ENCODE measurements around the gene DCBLD1. TPM values are rescaled to one million over a fixed set of nuclear protein-coding genes. Genes with fewer than 3 reads are reported as not detected.

The DCBLD1 gene
- polyA plus RNA-seq, 3 donors = 2.9 to 3.3 (median 3.1) TPM

GRCh38 chr6:117521791-117522502, 39.5 kb downstream of the DCBLD1 start:
- no peak overlapping the region for H2AFZ ChIP-seq (ENCODE audit: insufficient read depth, low read depth, low read length, poor library complexity, severe bottlenecking)
- H3K36me3 ChIP-seq (replicated peaks in 1 of 2; ENCODE audit: control insufficient read depth in 1 of 2, insufficient read depth in 2 of 2, low read length in 2 of 2) = no peaks in the 10 kb centered on the region
- no peak overlapping the region for H3K4me3 Mint-ChIP-seq
- no peak for DNase-seq
- H3K27me3 Mint-ChIP-seq (ENCODE audit: low read depth in 3 of 3) = peaks cover 0 to 3% (median 1%) of the 10 kb centered on the region in 3 donors
- H3K9me3 ChIP-seq (replicated peaks in 1 of 2; ENCODE audit: control insufficient read depth in 1 of 2, insufficient read depth in 1 of 2, low read length in 2 of 2) = no peaks in the 10 kb centered on the region
- TF ChIP-seq CTCF (IDR thresholded peaks at IDR 0.05) = no peak
- intact Hi-C loops (cut with micrococcal nuclease) = no loop called here
- H3K27ac ChIP-seq (ENCODE audit: low read depth in 1 of 2, low read length in 2 of 2) = no peak overlapping the region
- H3K4me2 ChIP-seq (replicated peaks; ENCODE audit: extremely low read depth, low read length, poor library complexity, severe bottlenecking) = no peak overlapping the region
- no peaks in the 10 kb centered on the region for H4K20me1 ChIP-seq (ENCODE audit: insufficient read depth, low read length)
- H3K79me2 ChIP-seq (ENCODE audit: insufficient read depth, low read length) = no peaks in the 10 kb centered on the region
- H3K4me1 ChIP-seq (ENCODE audit: control insufficient read depth in 1 of 2, insufficient read depth in 2 of 2, low read length in 2 of 2) = no peaks in the 10 kb centered on the region
- H3K4me3 ChIP-seq (replicated peaks in 1 of 3; ENCODE audit: low read depth in 2 of 3, low read length in 3 of 3) = no peak overlapping the region
- no peak overlapping the region for H3K9ac ChIP-seq (ENCODE audit: insufficient read depth, low read length, poor library complexity, severe bottlenecking)
- H3K27ac Mint-ChIP-seq = no peak overlapping the region
- peaks cover 0 to 4% of the 10 kb centered on the region in 2 donors for H3K36me3 Mint-ChIP-seq
- WGBS (ENCODE audit: insufficient coverage) = 94% methylated on average over 3 of the region's 5 CpGs
- H3K4me1 Mint-ChIP-seq = no peaks in the 10 kb centered on the region
- no peaks in the 10 kb centered on the region for H3K27me3 ChIP-seq (ENCODE audit: control insufficient read depth in 2 of 2, insufficient read depth in 2 of 2, low read length in 2 of 2)
- peaks cover 0 to 2% (median 0%) of the 10 kb centered on the region in 7 donors for H3K9me3 Mint-ChIP-seq

GRCh38 chr6:117525607-117526006, 43.1 kb downstream of the DCBLD1 start:
- Histone ChIP-seq H3K9ac (ENCODE audit: insufficient read depth, low read length, poor library complexity, severe bottlenecking) (no peak overlapping the region), H3K36me3 (replicated peaks in 1 of 2; ENCODE audit: control insufficient read depth in 1 of 2, insufficient read depth in 2 of 2, low read length in 2 of 2) (no peaks in the 10 kb centered on the region), H4K20me1 (ENCODE audit: insufficient read depth, low read length) (no peaks in the 10 kb centered on the region), H3K4me3 (replicated peaks in 1 of 3; ENCODE audit: low read depth in 2 of 3, low read length in 3 of 3) (no peak overlapping the region), H3K27me3 (ENCODE audit: control insufficient read depth in 2 of 2, insufficient read depth in 2 of 2, low read length in 2 of 2) (no peaks in the 10 kb centered on the region), H3K9me3 (replicated peaks in 1 of 2; ENCODE audit: control insufficient read depth in 1 of 2, insufficient read depth in 1 of 2, low read length in 2 of 2) (no peaks in the 10 kb centered on the region), H2AFZ (ENCODE audit: insufficient read depth, low read depth, low read length, poor library complexity, severe bottlenecking) (no peak overlapping the region), H3K27ac (ENCODE audit: low read depth in 1 of 2, low read length in 2 of 2) (no peak overlapping the region), H3K4me2 (replicated peaks; ENCODE audit: extremely low read depth, low read length, poor library complexity, severe bottlenecking) (no peak overlapping the region), H3K4me1 (ENCODE audit: control insufficient read depth in 1 of 2, insufficient read depth in 2 of 2, low read length in 2 of 2) (no peaks in the 10 kb centered on the region), H3K79me2 (ENCODE audit: insufficient read depth, low read length) (no peaks in the 10 kb centered on the region)
- Mint-ChIP-seq H3K36me3 (peaks cover 0 to 5% of the 10 kb centered on the region in 2 donors), H3K27ac (no peak overlapping the region), H3K27me3 (ENCODE audit: low read depth in 3 of 3) (peaks cover 0 to 3% (median 2%) of the 10 kb centered on the region in 3 donors), H3K4me3 (no peak overlapping the region), H3K4me1 (no peaks in the 10 kb centered on the region), H3K9me3 (no peaks in the 10 kb centered on the region)
- intact Hi-C loops (cut with micrococcal nuclease) = no loop called here
- WGBS (ENCODE audit: insufficient coverage) = no CpG with 5 or more reads among the region's 2 CpGs
- no peak for DNase-seq
- TF ChIP-seq CTCF (IDR thresholded peaks at IDR 0.05) = no peak

Data from CD14-positive monocyte (primary cell).